Measurements from ENCODE around the gene PLPPR1. TPM values are rescaled to one million over a fixed set of nuclear protein-coding genes. Genes with fewer than 3 reads are reported as not detected.

Gene PLPPR1
- polyA plus RNA-seq, 1 of the 3 experiments (the other 2 are of a cell fraction), result not detected

- H4K20me1 ChIP-seq (ENCODE audit: insufficient read depth), result no peaks in the 10 kb centered on the region
- POLR2A ChIA-PET, result no interaction called here
- no peaks in the 10 kb centered on the region for H3K79me2 ChIP-seq (ENCODE audit: insufficient read depth)
- no peak overlapping the region for H3K27ac ChIP-seq (ENCODE audit: low read depth in 2 of 2, low read length in 1 of 2)
- no peaks in the 10 kb centered on the region for H3K4me1 ChIP-seq (ENCODE audit: control insufficient read depth in 1 of 2, insufficient read depth in 2 of 2, low read depth in 1 of 2, low read length in 1 of 2)
- no peak overlapping the region for H3K9ac ChIP-seq
- H3K27me3 ChIP-seq (ENCODE audit: insufficient read depth), result no peaks in the 10 kb centered on the region
- TF ChIP-seq, protein P1, sequence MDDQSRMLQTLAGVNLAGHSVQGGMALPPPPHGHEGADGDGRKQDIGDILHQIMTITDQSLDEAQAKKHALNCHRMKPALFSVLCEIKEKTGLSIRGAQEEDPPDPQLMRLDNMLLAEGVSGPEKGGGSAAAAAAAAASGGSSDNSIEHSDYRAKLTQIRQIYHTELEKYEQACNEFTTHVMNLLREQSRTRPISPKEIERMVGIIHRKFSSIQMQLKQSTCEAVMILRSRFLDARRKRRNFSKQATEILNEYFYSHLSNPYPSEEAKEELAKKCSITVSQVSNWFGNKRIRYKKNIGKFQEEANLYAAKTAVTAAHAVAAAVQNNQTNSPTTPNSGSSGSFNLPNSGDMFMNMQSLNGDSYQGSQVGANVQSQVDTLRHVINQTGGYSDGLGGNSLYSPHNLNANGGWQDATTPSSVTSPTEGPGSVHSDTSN (IDR thresholded peaks at IDR 0.05), result no peak
- TF ChIP-seq EZH2phosphoT487 (IDR thresholded peaks at IDR 0.05; ENCODE audit: borderline replicate concordance, low read depth) (no peak), MXI1 (IDR thresholded peaks at IDR 0.05; ENCODE audit: low read depth, low read length) (no peak), GABPA (IDR thresholded peaks at IDR 0.05; ENCODE audit: low read depth) (no peak), JUND (IDR thresholded peaks at IDR 0.05) (no peak), RXRA (IDR thresholded peaks at IDR 0.05; ENCODE audit: borderline replicate concordance, low read depth) (no peak), SIN3A (IDR thresholded peaks at IDR 0.05; ENCODE audit: borderline replicate concordance, low read depth, low read length) (no peak), MEF2A (IDR thresholded peaks at IDR 0.05; ENCODE audit: borderline replicate concordance, low read depth) (no peak), FOXM1 (IDR thresholded peaks at IDR 0.05; ENCODE audit: low read depth) (no peak)
- no peaks in the 10 kb centered on the region for H3K9me3 ChIP-seq
- H2AFZ ChIP-seq (ENCODE audit: low read depth), result no peak overlapping the region
- CTCF ChIA-PET, result no interaction called here
- 0% methylated on average over 1 of the region's 1 CpG for WGBS (ENCODE audit: low lambda C conversion rate)
- no peaks in the 10 kb centered on the region for H3K9me2 ChIP-seq
- no peaks in the 10 kb centered on the region for H3K36me3 ChIP-seq (replicated peaks in 1 of 2; ENCODE audit: control insufficient read depth in 1 of 2, insufficient read depth in 2 of 2, low read length in 1 of 2)
- no peaks in the 10 kb centered on the region for H3F3A ChIP-seq (replicated peaks; ENCODE audit: insufficient read depth)
- H3K4me3 ChIP-seq (ENCODE audit: low read depth in 2 of 2, low read length in 1 of 2), result no peak overlapping the region
- DNase-seq, result no peak
- H3K4me2 ChIP-seq, result no peak overlapping the region
These were observed 64.4 kb downstream of the PLPPR1 start for GRCh38 chr9:101092922-101093321.

GRCh38 chr9:101093620-101094019 lies 65.1 kb downstream of the PLPPR1 start:
- Histone ChIP-seq H3F3A (replicated peaks; ENCODE audit: insufficient read depth) (no peaks in the 10 kb centered on the region), H2AFZ (ENCODE audit: low read depth) (no peak overlapping the region), H3K4me1 (ENCODE audit: control insufficient read depth in 1 of 2, insufficient read depth in 2 of 2, low read depth in 1 of 2, low read length in 1 of 2) (no peaks in the 10 kb centered on the region), H4K20me1 (ENCODE audit: insufficient read depth) (no peaks in the 10 kb centered on the region), H3K9me3 (no peaks in the 10 kb centered on the region), H3K79me2 (ENCODE audit: insufficient read depth) (no peaks in the 10 kb centered on the region), H3K9me2 (no peaks in the 10 kb centered on the region), H3K27ac (ENCODE audit: low read depth in 2 of 2, low read length in 1 of 2) (no peak overlapping the region), H3K36me3 (replicated peaks in 1 of 2; ENCODE audit: control insufficient read depth in 1 of 2, insufficient read depth in 2 of 2, low read length in 1 of 2) (no peaks in the 10 kb centered on the region), H3K4me2 (no peak overlapping the region), H3K9ac (no peak overlapping the region), H3K27me3 (ENCODE audit: insufficient read depth) (no peaks in the 10 kb centered on the region), H3K4me3 (ENCODE audit: low read depth in 2 of 2, low read length in 1 of 2) (no peak overlapping the region)
- POLR2A ChIA-PET, result no interaction called here
- no peak for DNase-seq
- no peak for TF ChIP-seq SMC3 (IDR thresholded peaks at IDR 0.05; ENCODE audit: low read depth, low read length)
- no peak for TF ChIP-seq NRF1 (IDR thresholded peaks at IDR 0.05; ENCODE audit: low read depth, low read length)
- no peak for TF ChIP-seq NFIC (IDR thresholded peaks at IDR 0.05; ENCODE audit: borderline replicate concordance)
- TF ChIP-seq MEF2A (IDR thresholded peaks at IDR 0.05; ENCODE audit: borderline replicate concordance, low read depth), result no peak
- TF ChIP-seq, protein P1 (IDR thresholded peaks at IDR 0.05), result no peak
- TF ChIP-seq JUND (IDR thresholded peaks at IDR 0.05), result peak; percentile 18; the same call in 1 of the 2 replicates
- no peak for TF ChIP-seq EZH2phosphoT487 (IDR thresholded peaks at IDR 0.05; ENCODE audit: borderline replicate concordance, low read depth)
- TF ChIP-seq FOSL2 (IDR thresholded peaks at IDR 0.05; ENCODE audit: borderline replicate concordance, low read depth), result peak; percentile 51; the same call in 1 of the 2 replicates
- CTCF ChIA-PET, result no interaction called here
